Measurements from ENCODE around the gene MYH11.

Gene MYH11

GRCh38 chr16:15716694-15717447, 140.0 kb downstream of the MYH11 start:
- DNase-seq (ENCODE audit: low read depth) = no peak
- no peak overlapping the region for H3K4me3 ChIP-seq (ENCODE audit: low read depth, low read length)
- TF ChIP-seq MYC (IDR thresholded peaks at IDR 0.05; ENCODE audit: low read depth, low read length) = no peak
- TF ChIP-seq MAX (IDR thresholded peaks at IDR 0.05; ENCODE audit: low read depth, low read length) = no peak
- TF ChIP-seq CTCF (IDR thresholded peaks at IDR 0.05; ENCODE audit: low read depth, low read length) = no peak
- no peak for TF ChIP-seq POLR2A (IDR thresholded peaks at IDR 0.05; ENCODE audit: extremely low read depth, insufficient read length)

DNA sequence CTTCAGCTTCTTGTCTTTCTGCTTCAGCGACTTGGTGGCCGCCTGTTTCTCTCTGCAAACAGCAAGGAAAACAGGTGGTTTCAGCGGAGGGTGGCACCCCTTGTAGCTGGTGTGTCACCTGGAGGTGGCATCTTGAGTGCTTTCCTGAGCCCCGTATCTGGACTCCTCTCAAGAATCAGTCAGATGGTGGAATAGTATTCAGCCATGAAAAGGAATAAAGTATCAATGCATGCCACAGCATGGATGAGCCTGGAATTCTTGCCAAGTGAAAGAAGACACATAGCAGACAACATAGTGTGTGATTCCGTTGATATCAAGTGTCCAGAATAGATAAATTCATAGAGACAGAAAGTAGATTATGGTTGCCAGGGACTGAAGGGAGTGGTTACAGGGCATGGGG, 141.6 kb downstream of the MYH11 start:
- TF ChIP-seq MYC (IDR thresholded peaks at IDR 0.05; ENCODE audit: low read depth, low read length) = no peak
- TF ChIP-seq POLR2A (IDR thresholded peaks at IDR 0.05; ENCODE audit: extremely low read depth, insufficient read length) = no peak
- no peak for TF ChIP-seq MAX (IDR thresholded peaks at IDR 0.05; ENCODE audit: low read depth, low read length)
- no peak for TF ChIP-seq CTCF (IDR thresholded peaks at IDR 0.05; ENCODE audit: low read depth, low read length)
- no peak overlapping the region for H3K4me3 ChIP-seq (ENCODE audit: low read depth, low read length)
- no peak for DNase-seq (ENCODE audit: low read depth)

DNA sequence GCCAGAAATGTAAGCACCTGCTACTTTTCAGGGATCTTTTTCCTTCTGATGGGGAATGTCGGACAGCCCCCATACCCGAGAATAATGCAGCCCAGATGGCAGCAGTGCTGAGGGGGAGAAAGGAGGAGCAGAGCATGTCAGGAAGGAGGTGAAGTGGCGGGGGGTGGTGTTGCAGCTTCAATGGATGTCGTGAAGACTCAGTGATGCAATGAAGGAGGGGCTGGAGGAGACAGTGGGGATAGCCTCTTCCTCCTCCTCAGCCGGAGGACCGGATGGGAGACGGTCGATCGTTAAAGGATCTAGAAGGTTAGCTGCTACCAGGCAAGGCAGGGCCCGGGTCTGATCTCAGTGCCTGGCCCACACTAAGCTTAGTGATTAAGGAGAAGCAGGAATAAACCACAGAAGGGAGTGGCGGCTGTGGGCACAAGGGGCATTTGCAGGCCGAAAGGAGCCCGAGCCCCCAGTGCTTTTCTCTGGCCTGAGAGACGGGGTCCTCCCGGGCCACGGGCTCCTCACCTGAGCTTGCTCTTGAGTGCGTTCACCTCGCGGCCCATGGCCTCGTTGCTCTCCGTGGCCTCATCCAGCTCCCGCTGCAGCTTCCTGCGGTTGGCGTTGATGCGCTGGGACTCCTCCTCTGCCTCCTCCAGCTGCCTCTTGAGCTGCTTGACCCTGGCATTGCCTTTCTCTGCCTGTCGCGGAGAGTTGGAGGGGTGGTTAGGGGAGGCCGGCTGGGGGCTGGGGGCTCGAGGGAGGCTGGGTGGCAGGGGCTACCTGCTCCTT, 142.2 kb downstream of the MYH11 start:
- TF ChIP-seq MYC (IDR thresholded peaks at IDR 0.05; ENCODE audit: low read depth, low read length) = no peak
- no peak for TF ChIP-seq MAX (IDR thresholded peaks at IDR 0.05; ENCODE audit: low read depth, low read length)
- no peak for TF ChIP-seq POLR2A (IDR thresholded peaks at IDR 0.05; ENCODE audit: extremely low read depth, insufficient read length)
- TF ChIP-seq CTCF (IDR thresholded peaks at IDR 0.05; ENCODE audit: low read depth, low read length) = no peak
- no peak for DNase-seq (ENCODE audit: low read depth)
- H3K4me3 ChIP-seq (ENCODE audit: low read depth, low read length) = no peak overlapping the region

- TF ChIP-seq POLR2A (IDR thresholded peaks at IDR 0.05; ENCODE audit: extremely low read depth, insufficient read length) (no peak), MAX (IDR thresholded peaks at IDR 0.05; ENCODE audit: low read depth, low read length) (no peak), MYC (IDR thresholded peaks at IDR 0.05; ENCODE audit: low read depth, low read length) (no peak), CTCF (IDR thresholded peaks at IDR 0.05; ENCODE audit: low read depth, low read length) (no peak)
- H3K4me3 ChIP-seq (ENCODE audit: low read depth, low read length) = no peak overlapping the region
- no peak for DNase-seq (ENCODE audit: low read depth)
Measured at GRCh38 chr16:15708997-15709396, 147.8 kb downstream of the MYH11 start.

GRCh38 chr16:15708096-15708495, 148.7 kb downstream of the MYH11 start:
- no peak overlapping the region for H3K4me3 ChIP-seq (ENCODE audit: low read depth, low read length)
- TF ChIP-seq MAX (IDR thresholded peaks at IDR 0.05; ENCODE audit: low read depth, low read length) (no peak), MYC (IDR thresholded peaks at IDR 0.05; ENCODE audit: low read depth, low read length) (no peak), CTCF (IDR thresholded peaks at IDR 0.05; ENCODE audit: low read depth, low read length) (no peak), POLR2A (IDR thresholded peaks at IDR 0.05; ENCODE audit: extremely low read depth, insufficient read length) (no peak)
- DNase-seq (ENCODE audit: low read depth) = no peak
